ENCODE data around the gene AKR1B15. TPM values are rescaled to one million over a fixed set of nuclear protein-coding genes. Genes with fewer than 3 reads are reported as not detected.
A peak's percentile ranks its signal among the peaks of the same experiment; 100 is the strongest.

Gene AKR1B15
- total and polyA plus RNA-seq, 9 of the 15 experiments (the other 6 are each of a cell fraction or from before 2014, with no cell fraction given): not detected

GRCh38 chr7:134585897-134586296, 37.0 kb downstream of the AKR1B15 start:
- Histone ChIP-seq H3K4me3 (peak overlapping the region; percentile 11), H3K9ac (ENCODE audit: insufficient read depth in 1 of 2, low read depth in 2 of 2, low read length in 2 of 2) (no peak overlapping the region), H2AFZ (ENCODE audit: low read depth, low read length) (peak overlapping the region; percentile 76; the same call in 1 of the 2 replicates), H3K27me3 (ENCODE audit: control insufficient read depth in 2 of 2, insufficient read depth in 2 of 2, low read length in 2 of 2) (peaks cover 0 to 5% of the 10 kb centered on the region in 2 experiments; a peak in 2 of 5 replicates), H3K9me1 (ENCODE audit: control insufficient read depth, insufficient read depth, low read length) (no peaks in the 10 kb centered on the region), H3K4me2 (ENCODE audit: insufficient read depth, low read length) (peak overlapping the region; percentile 61), H3K79me2 (ENCODE audit: control insufficient read depth, insufficient read depth, low read length) (no peaks in the 10 kb centered on the region), H3K4me1 (replicated peaks in 1 of 2; ENCODE audit: control insufficient read depth in 2 of 2, insufficient read depth in 2 of 2, low read length in 2 of 2) (no peaks in the 10 kb centered on the region), H4K20me1 (replicated peaks; ENCODE audit: control insufficient read depth, insufficient read depth, low read length) (no peaks in the 10 kb centered on the region), H3K36me3 (ENCODE audit: control insufficient read depth, insufficient read depth, low read length) (no peaks in the 10 kb centered on the region), H3K27ac (ENCODE audit: extremely low read depth, low read depth, low read length) (no peak overlapping the region), H3K9me3 (replicated peaks; ENCODE audit: control insufficient read depth, insufficient read depth, low read depth, low read length) (no peaks in the 10 kb centered on the region)
- under 1% methylated on average over 7 of the region's 7 CpGs for WGBS (ENCODE audit: insufficient coverage, low coverage, missing lambda C conversion rate)
- in situ Hi-C loops (cut with MboI) (no loop called here), intact Hi-C loops (cut with micrococcal nuclease) (no loop called here)
- FAIRE-seq: no peak
- DNase-seq (ENCODE audit: extremely low read depth in 1 of 4, low spot score in 3 of 4): no peak
- ATAC-seq: no peak
- ChIA-PET CTCF (ENCODE audit: low intra/inter-chr PET ratio) (no interaction called here), POLR2A (interaction anchor here (0.7 kb wide), 1 partner anchor 106 kb away, joined by 3 read pairs; no protein-coding TSS in a partner anchor)
- BruUV-seq (replicated peaks): no TSS peak
- TF ChIP-seq, protein P1, sequence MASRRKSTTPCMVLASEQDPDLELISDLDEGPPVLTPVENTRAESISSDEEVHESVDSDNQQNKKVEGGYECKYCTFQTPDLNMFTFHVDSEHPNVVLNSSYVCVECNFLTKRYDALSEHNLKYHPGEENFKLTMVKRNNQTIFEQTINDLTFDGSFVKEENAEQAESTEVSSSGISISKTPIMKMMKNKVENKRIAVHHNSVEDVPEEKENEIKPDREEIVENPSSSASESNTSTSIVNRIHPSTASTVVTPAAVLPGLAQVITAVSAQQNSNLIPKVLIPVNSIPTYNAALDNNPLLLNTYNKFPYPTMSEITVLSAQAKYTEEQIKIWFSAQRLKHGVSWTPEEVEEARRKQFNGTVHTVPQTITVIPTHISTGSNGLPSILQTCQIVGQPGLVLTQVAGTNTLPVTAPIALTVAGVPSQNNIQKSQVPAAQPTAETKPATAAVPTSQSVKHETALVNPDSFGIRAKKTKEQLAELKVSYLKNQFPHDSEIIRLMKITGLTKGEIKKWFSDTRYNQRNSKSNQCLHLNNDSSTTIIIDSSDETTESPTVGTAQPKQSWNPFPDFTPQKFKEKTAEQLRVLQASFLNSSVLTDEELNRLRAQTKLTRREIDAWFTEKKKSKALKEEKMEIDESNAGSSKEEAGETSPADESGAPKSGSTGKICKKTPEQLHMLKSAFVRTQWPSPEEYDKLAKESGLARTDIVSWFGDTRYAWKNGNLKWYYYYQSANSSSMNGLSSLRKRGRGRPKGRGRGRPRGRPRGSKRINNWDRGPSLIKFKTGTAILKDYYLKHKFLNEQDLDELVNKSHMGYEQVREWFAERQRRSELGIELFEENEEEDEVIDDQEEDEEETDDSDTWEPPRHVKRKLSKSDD (conservative IDR thresholded peaks at IDR 0.05; ENCODE audit: low read length): peak; percentile 99
- TF ChIP-seq CEBPB (tag; IDR thresholded peaks at IDR 0.05): no peak
- TF ChIP-seq HDAC8 (tag; IDR thresholded peaks at IDR 0.05): 0 out of 2 replicates have a peak, but pooled peaks have one; percentile 41
- TF ChIP-seq ZNF766 (CRISPR knock-in tag; conservative IDR thresholded peaks at IDR 0.05): peak; percentile 71
- TF ChIP-seq, protein P2, sequence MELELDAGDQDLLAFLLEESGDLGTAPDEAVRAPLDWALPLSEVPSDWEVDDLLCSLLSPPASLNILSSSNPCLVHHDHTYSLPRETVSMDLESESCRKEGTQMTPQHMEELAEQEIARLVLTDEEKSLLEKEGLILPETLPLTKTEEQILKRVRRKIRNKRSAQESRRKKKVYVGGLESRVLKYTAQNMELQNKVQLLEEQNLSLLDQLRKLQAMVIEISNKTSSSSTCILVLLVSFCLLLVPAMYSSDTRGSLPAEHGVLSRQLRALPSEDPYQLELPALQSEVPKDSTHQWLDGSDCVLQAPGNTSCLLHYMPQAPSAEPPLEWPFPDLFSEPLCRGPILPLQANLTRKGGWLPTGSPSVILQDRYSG (tag; conservative IDR thresholded peaks at IDR 0.05; ENCODE audit: low read depth): peak; percentile 66; the same call in 1 of the 2 replicates
- peak in 1 of 2 experiments; percentile 32; a peak in 1 of 4 replicates for TF ChIP-seq ZNF639 (CRISPR knock-in tag; conservative IDR thresholded peaks at IDR 0.05 in 1 of 2, IDR thresholded peaks at IDR 0.05 in 1 of 2)
- 0 out of 2 replicates have a peak, but pooled peaks have one; percentile 42 for TF ChIP-seq DIDO1 (tag; IDR thresholded peaks at IDR 0.05; ENCODE audit: low read depth)
- TF ChIP-seq YY1 (IDR thresholded peaks at IDR 0.05; ENCODE audit: borderline replicate concordance in 1 of 3, control insufficient read depth in 1 of 3, extremely low read depth in 1 of 3, insufficient read depth in 3 of 3, insufficient read length in 1 of 3, insufficient replicate concordance in 2 of 3, low read depth in 1 of 3, low read length in 2 of 3): peak; percentile 74 to 97 (median 85)
- TF ChIP-seq SOX6 (IDR thresholded peaks at IDR 0.05): 0 out of 2 replicates have a peak, but pooled peaks have one; percentile 29
- TF ChIP-seq THAP7 (CRISPR knock-in tag; IDR thresholded peaks at IDR 0.05): peak; percentile 98
- peak in 1 of 2 experiments; percentile 88; a peak in 2 of 4 replicates for TF ChIP-seq CSDE1 (IDR thresholded peaks at IDR 0.05)
- no peak for TF ChIP-seq NCOA1 (IDR thresholded peaks at IDR 0.05; ENCODE audit: low read depth)
- peak; percentile 38; the same call in 1 of the 2 replicates for TF ChIP-seq BACH1 (tag; IDR thresholded peaks at IDR 0.05)
- no peak for TF ChIP-seq ZNF583 (CRISPR knock-in tag; IDR thresholded peaks at IDR 0.05)
- peak; percentile 35; the same call in 1 of the 2 replicates for TF ChIP-seq HCFC1 (IDR thresholded peaks at IDR 0.05; ENCODE audit: low read depth, low read length)

Data from K562 (cell line).